ENCODE results near the gene CARD9.
"Not testable (repeated sequence)": the region's sequence is repeated elsewhere in the genome, so short reads cannot be mapped to it uniquely, and the experiment has no call there.

CARD9 gene

DNA sequence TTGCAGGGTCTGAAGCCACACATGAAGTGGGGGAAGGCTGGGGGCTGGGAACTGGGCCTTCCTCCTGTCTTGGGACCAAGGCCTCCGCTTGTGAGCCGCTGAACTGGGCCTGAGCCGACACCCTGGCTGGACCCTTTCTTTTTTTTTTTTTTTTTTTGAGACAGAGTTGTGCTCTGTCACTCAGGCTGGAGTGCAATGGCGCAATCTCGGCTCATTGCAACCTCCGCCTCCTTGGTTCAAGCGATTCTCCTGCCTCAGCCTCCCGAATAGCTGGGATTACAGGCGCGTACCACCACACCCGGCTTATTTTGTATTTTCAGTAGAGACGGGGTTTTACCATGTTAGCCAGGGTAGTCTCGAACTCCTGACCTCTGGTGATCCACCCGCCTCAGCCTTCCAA lies 54.2 kb downstream of the CARD9 start:
- H3K27ac ChIP-seq (ENCODE audit: low read depth, low read length); H3K36me3 ChIP-seq (ENCODE audit: control insufficient read depth in 5 of 5, insufficient read depth in 5 of 5, low read length in 5 of 5); H3K9ac ChIP-seq (ENCODE audit: low read length in 5 of 5); H3K4me1 ChIP-seq (ENCODE audit: control insufficient read depth in 5 of 5, insufficient read depth in 5 of 5, low read length in 5 of 5); H3K4me3 ChIP-seq (ENCODE audit: low read depth in 1 of 5, low read length in 5 of 5): not testable (repeated sequence)
- Histone ChIP-seq H3K27me3 (ENCODE audit: control insufficient read depth in 5 of 5, insufficient read depth in 4 of 5, low read length in 5 of 5) (peaks cover 0 to 11% (median 5%) of the 10 kb centered on the region in 5 donors), H3K9me3 (ENCODE audit: control insufficient read depth in 5 of 5, low read length in 5 of 5) (peaks cover 4 to 11% (median 11%) of the 10 kb centered on the region in 5 donors)

DNA sequence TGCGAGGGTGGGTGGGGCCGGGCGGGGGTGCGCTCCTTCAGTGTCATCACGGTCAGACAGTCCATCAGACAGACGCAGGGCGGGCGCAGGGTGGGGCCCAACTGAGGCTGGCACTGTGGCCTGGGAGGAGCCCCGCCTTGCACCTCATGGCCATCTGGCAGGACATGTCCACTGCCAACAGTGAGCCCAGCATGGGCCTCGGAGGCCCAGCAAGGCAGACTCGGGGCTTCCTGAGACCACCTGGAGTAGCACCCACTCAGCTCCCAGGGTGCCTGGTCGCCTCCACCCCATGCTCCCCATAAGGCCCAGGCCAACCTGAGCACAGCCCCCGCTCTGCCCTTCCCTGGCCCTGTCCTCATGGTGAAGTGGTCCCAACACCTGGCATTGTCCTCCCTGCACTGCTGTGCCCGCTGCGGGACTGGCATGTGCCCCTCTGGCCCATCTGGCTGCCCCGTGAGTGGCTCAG lies 54.7 kb downstream of the CARD9 start:
- H3K27ac ChIP-seq (ENCODE audit: low read depth, low read length) = no peak overlapping the region
- H3K4me3 ChIP-seq (ENCODE audit: low read depth in 1 of 5, low read length in 5 of 5) = no peak overlapping the region
- no peaks in the 10 kb centered on the region for H3K4me1 ChIP-seq (ENCODE audit: control insufficient read depth in 5 of 5, insufficient read depth in 5 of 5, low read length in 5 of 5)
- H3K36me3 ChIP-seq (ENCODE audit: control insufficient read depth in 5 of 5, insufficient read depth in 5 of 5, low read length in 5 of 5) = no peaks in the 10 kb centered on the region
- H3K9me3 ChIP-seq (ENCODE audit: control insufficient read depth in 5 of 5, low read length in 5 of 5) = peaks cover 4 to 11% (median 11%) of the 10 kb centered on the region in 5 donors
- peaks cover 0 to 11% (median 5%) of the 10 kb centered on the region in 5 donors for H3K27me3 ChIP-seq (ENCODE audit: control insufficient read depth in 5 of 5, insufficient read depth in 4 of 5, low read length in 5 of 5)
- no peak overlapping the region for H3K9ac ChIP-seq (ENCODE audit: low read length in 5 of 5)

DNA sequence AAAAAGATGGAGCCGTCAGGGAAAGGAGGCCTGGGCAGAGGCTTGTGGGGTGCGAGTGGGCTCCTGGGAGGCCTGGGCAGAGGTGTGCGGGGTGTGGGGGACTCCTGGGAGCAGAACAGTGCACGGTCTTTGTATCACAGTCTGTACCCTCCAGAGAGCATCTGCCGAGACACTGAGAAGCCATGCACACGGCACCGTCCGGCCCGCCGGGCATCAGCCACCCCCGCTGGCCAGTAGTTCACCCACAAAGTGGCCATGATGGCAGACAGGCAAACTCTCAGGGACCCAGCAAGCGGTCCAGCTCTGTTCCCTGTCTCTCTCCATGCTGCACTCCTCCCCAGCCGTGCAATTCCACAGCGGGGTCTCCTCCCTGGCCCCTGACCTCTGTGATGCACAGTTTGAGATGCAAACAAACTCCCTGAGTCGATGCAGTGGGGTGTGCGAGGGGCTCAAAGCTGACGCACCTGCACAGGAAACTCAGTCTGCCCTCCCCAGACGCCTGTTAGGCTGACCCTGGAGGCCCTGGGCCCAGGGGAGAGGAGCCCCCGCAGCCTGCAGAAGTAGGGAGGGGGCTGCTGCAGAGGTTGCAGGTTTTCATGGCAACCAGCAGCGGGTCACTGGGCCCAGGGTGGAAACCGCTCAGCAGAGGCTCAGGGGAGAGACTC lies 55.2 kb downstream of the CARD9 start:
- Histone ChIP-seq H3K9ac (ENCODE audit: low read length in 5 of 5) (no peak overlapping the region), H3K9me3 (ENCODE audit: control insufficient read depth in 5 of 5, low read length in 5 of 5) (peaks cover 4 to 11% (median 11%) of the 10 kb centered on the region in 5 donors), H3K27ac (ENCODE audit: low read depth, low read length) (no peak overlapping the region), H3K4me1 (ENCODE audit: control insufficient read depth in 5 of 5, insufficient read depth in 5 of 5, low read length in 5 of 5) (no peaks in the 10 kb centered on the region), H3K27me3 (ENCODE audit: control insufficient read depth in 5 of 5, insufficient read depth in 4 of 5, low read length in 5 of 5) (peaks cover 0 to 7% (median 1%) of the 10 kb centered on the region in 5 donors), H3K4me3 (ENCODE audit: low read depth in 1 of 5, low read length in 5 of 5) (no peak overlapping the region), H3K36me3 (ENCODE audit: control insufficient read depth in 5 of 5, insufficient read depth in 5 of 5, low read length in 5 of 5) (no peaks in the 10 kb centered on the region)

DNA sequence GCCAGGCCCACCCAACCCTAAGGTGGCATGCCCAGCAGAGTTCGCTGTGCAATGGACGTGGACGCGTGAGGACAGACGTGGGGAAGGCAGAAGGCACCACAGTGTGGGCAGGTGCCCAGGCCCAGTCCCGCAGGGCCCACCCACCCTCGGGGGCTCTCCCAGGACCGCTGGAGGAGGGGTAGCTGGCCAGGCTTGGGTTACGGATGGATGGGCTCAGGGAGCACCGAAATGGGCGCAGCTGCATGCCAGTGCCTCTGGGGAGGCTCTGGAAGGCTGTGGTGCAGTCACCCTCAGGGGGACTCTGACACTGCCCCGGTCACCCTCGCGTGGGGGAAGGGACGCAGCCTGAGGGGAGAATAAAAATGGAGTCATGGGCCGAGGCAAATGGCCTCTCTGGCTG lies 55.8 kb downstream of the CARD9 start:
- no peak overlapping the region for H3K27ac ChIP-seq (ENCODE audit: low read depth, low read length)
- H3K4me1 ChIP-seq (ENCODE audit: control insufficient read depth in 5 of 5, insufficient read depth in 5 of 5, low read length in 5 of 5) = no peaks in the 10 kb centered on the region
- no peak overlapping the region for H3K4me3 ChIP-seq (ENCODE audit: low read depth in 1 of 5, low read length in 5 of 5)
- H3K9ac ChIP-seq (ENCODE audit: low read length in 5 of 5) = no peak overlapping the region
- H3K27me3 ChIP-seq (ENCODE audit: control insufficient read depth in 5 of 5, insufficient read depth in 4 of 5, low read length in 5 of 5) = peaks cover 0 to 4% (median 0%) of the 10 kb centered on the region in 5 donors
- H3K9me3 ChIP-seq (ENCODE audit: control insufficient read depth in 5 of 5, low read length in 5 of 5) = peaks cover 4 to 11% (median 11%) of the 10 kb centered on the region in 5 donors
- no peaks in the 10 kb centered on the region for H3K36me3 ChIP-seq (ENCODE audit: control insufficient read depth in 5 of 5, insufficient read depth in 5 of 5, low read length in 5 of 5)

DNA sequence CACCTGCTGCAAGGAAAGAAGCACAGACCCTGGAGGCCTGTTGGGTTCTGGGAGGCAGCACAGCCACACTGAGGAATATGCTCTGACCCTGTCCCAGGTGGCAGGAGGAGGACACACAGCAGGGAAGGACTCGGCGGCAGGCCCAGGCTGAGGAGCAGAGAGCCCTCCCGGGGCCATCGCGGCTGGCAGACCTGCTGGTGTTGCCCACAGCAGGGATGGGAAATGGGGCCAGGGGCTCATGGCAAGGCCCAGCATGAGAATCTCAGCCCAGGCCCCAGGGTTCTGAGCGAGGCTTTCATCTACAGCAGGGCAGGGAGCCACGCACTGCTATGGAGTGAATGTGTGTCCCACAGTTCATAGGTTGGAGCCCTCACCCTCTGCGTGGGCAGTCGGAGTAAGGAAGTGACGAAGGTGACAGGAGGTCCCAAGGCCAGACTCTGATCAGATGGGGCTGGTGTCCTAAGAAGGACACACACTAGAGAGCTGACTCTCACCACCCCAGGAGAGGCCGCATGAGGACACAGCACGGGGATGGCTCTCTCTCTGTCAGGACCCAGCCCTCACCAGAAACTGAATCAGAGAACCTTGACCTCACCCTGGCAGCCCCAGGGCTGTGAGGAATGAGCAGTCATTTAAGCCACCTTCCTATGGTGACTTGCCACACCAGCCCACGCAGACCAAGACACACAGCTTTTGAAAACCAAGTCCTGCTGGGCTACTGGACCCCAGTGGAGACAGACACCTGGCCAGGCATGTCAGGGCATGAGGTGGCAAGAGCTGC lies 56.4 kb downstream of the CARD9 start:
- Histone ChIP-seq H3K9ac (ENCODE audit: low read length in 5 of 5) (no peak overlapping the region), H3K9me3 (ENCODE audit: control insufficient read depth in 5 of 5, low read length in 5 of 5) (peaks cover 4 to 11% (median 11%) of the 10 kb centered on the region in 5 donors), H3K27me3 (ENCODE audit: control insufficient read depth in 5 of 5, insufficient read depth in 4 of 5, low read length in 5 of 5) (peaks cover 0 to 2% (median 0%) of the 10 kb centered on the region in 5 donors), H3K36me3 (ENCODE audit: control insufficient read depth in 5 of 5, insufficient read depth in 5 of 5, low read length in 5 of 5) (no peaks in the 10 kb centered on the region), H3K4me3 (ENCODE audit: low read depth in 1 of 5, low read length in 5 of 5) (no peak overlapping the region), H3K27ac (ENCODE audit: low read depth, low read length) (no peak overlapping the region), H3K4me1 (ENCODE audit: control insufficient read depth in 5 of 5, insufficient read depth in 5 of 5, low read length in 5 of 5) (no peaks in the 10 kb centered on the region)

DNA sequence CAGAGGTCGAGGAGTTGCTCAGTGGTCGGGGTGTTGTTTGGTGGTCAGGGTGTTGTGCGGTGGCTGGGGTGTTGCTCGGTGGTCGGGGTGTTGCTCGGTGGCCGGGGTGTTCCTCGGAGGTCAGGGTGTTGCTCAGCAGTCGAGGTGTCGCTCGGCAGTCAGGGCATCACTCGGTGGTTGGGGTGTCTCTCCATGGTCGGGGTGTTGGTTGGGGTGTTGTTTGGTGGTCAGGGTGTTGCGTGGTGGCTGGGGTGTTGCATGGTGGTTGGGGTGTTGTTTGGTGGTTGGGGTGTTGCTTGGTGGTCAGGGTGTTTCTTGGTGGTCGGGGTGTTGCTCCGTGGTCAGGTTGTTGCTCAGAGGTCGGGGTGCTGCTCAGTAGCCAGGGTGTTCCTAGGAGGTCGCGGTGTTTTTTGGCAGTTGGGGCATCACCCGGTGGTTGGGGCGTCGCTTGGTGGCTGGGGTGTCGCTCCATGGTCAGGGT lies 57.2 kb downstream of the CARD9 start:
- Histone ChIP-seq H3K36me3 (ENCODE audit: control insufficient read depth in 5 of 5, insufficient read depth in 5 of 5, low read length in 5 of 5) (no peaks in the 10 kb centered on the region), H3K27ac (ENCODE audit: low read depth, low read length) (no peak overlapping the region), H3K9me3 (ENCODE audit: control insufficient read depth in 5 of 5, low read length in 5 of 5) (peaks cover 4 to 11% (median 11%) of the 10 kb centered on the region in 5 donors), H3K9ac (ENCODE audit: low read length in 5 of 5) (no peak overlapping the region), H3K4me3 (ENCODE audit: low read depth in 1 of 5, low read length in 5 of 5) (no peak overlapping the region), H3K4me1 (ENCODE audit: control insufficient read depth in 5 of 5, insufficient read depth in 5 of 5, low read length in 5 of 5) (no peaks in the 10 kb centered on the region), H3K27me3 (ENCODE audit: control insufficient read depth in 5 of 5, insufficient read depth in 4 of 5, low read length in 5 of 5) (peaks cover 0 to 9% (median 5%) of the 10 kb centered on the region in 5 donors)

DNA sequence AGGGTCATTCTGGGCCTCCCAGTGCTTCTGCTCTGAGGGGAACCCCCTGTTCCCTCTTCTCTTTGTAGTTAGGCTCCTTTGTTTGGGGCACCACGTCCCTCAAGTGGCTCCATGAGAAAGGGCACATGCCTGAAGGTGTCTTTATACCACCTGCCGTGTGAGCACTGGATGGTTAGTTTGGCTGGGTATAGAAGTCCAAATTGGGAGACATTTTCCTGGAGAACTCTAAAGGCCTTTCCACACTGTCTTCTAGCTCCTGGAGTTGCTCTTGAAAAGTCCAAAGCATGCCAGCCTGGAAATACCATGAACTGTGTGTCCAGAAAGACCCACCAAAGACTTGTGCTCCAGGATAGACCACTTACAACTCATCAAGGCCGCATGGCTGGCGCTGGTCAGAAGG lies 58.5 kb downstream of the CARD9 start:
- no peak overlapping the region for H3K9ac ChIP-seq (ENCODE audit: low read length in 5 of 5)
- peaks cover 4 to 11% (median 11%) of the 10 kb centered on the region in 5 donors for H3K9me3 ChIP-seq (ENCODE audit: control insufficient read depth in 5 of 5, low read length in 5 of 5)
- H3K27me3 ChIP-seq (ENCODE audit: control insufficient read depth in 5 of 5, insufficient read depth in 4 of 5, low read length in 5 of 5) = peaks cover 7 to 22% (median 17%) of the 10 kb centered on the region in 5 donors
- H3K4me3 ChIP-seq (ENCODE audit: low read depth in 1 of 5, low read length in 5 of 5) = no peak overlapping the region
- no peaks in the 10 kb centered on the region for H3K36me3 ChIP-seq (ENCODE audit: control insufficient read depth in 5 of 5, insufficient read depth in 5 of 5, low read length in 5 of 5)
- no peak overlapping the region for H3K27ac ChIP-seq (ENCODE audit: low read depth, low read length)
- no peaks in the 10 kb centered on the region for H3K4me1 ChIP-seq (ENCODE audit: control insufficient read depth in 5 of 5, insufficient read depth in 5 of 5, low read length in 5 of 5)

DNA sequence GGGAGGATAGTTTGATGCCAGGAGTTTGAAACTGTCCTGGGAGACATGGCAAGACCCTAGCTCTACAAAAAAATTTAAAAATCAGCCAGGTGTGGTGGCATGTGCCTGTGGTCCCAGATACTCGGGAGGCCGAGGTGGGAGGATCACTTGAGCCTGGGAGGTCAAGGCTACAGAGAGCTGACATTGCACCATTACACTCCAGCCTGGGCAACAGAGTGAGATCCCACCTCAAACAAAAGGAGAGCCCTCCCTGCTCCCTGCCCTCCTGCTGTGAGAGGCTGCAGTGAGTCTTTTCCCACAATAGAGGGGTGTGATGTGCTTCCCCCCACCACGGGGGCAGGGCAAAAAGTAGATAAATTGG lies 59.4 kb downstream of the CARD9 start:
- H3K4me1 ChIP-seq (ENCODE audit: control insufficient read depth in 5 of 5, insufficient read depth in 5 of 5, low read length in 5 of 5) = no peaks in the 10 kb centered on the region
- H3K27ac ChIP-seq (ENCODE audit: low read depth, low read length) = no peak overlapping the region
- no peak overlapping the region for H3K9ac ChIP-seq (ENCODE audit: low read length in 5 of 5)
- peaks cover 7 to 31% (median 26%) of the 10 kb centered on the region in 5 donors for H3K27me3 ChIP-seq (ENCODE audit: control insufficient read depth in 5 of 5, insufficient read depth in 4 of 5, low read length in 5 of 5)
- peaks cover 4 to 11% (median 11%) of the 10 kb centered on the region in 5 donors for H3K9me3 ChIP-seq (ENCODE audit: control insufficient read depth in 5 of 5, low read length in 5 of 5)
- no peak overlapping the region for H3K4me3 ChIP-seq (ENCODE audit: low read depth in 1 of 5, low read length in 5 of 5)
- H3K36me3 ChIP-seq (ENCODE audit: control insufficient read depth in 5 of 5, insufficient read depth in 5 of 5, low read length in 5 of 5) = no peaks in the 10 kb centered on the region

Measured in subcutaneous abdominal adipose tissue (tissue), 5 donors.